GM12878 (cell line): Measurements from ENCODE around the gene CCR7. TPM values are rescaled to one million over a fixed set of nuclear protein-coding genes. Genes with fewer than 3 reads are reported as not detected.

Experiments
- ATAC-seq: fragments of 200-7000 bp; cut with Tn5 transposase; 3 replicates; pipeline ENCODE4 v1.9.1; 2020; ENCODE audit warnings: mild to moderate bottlenecking, moderate library complexity
- BruUV-seq: library from RNA; stranded (reverse); fragments of 400-500 nt; replicated peaks from 2 replicates; lab custom pipeline; 2021; lab: Mats Ljungman, UMichigan
- CTCF ChIA-PET: fragments of 300-600 bp; sonication (Branson Sonifier 250); formaldehyde crosslinking; extraction: SDS; loops from one replicate; lab custom pipeline; 2021; ENCODE audit warnings: inconsistent platforms; lab: Yijun Ruan, JAX
- POLR2A ChIA-PET: fragments of 350-600 bp; formaldehyde crosslinking; extraction: SDS; loops from one replicate; lab custom pipeline; 2021; ENCODE audit warnings: inconsistent platforms; lab: Charles Lee
- RAD21 ChIA-PET: fragments of 300-600 bp; sonication (Branson Sonifier 250); formaldehyde crosslinking; loops from one replicate; lab custom pipeline; 2023; ENCODE audit warnings: antibody characterized with exemption; ENCODE audit not compliant: unreplicated experiment; lab: Charles Lee
- SMC1A ChIA-PET: fragments of 300-600 bp; sonication (Branson Sonifier 250); formaldehyde crosslinking; loops from one replicate; lab custom pipeline; 2023; ENCODE audit not compliant: unreplicated experiment, uncharacterized antibody; lab: Charles Lee
- DNase-seq: peaks from one replicate; pipeline ENCODE4 v3.0.0-alpha.2; 2011; ENCODE audit warnings: low read depth, low spot score
- FAIRE-seq: peaks from 3 replicates; lab custom pipeline; 2011; peaks lifted over from hg19 to GRCh38; lab: Jason Lieb, UNC
- H2AFZ ChIP-seq: 2 replicates; pipeline ENCODE4 v1.6.0; 2011; ENCODE audit warnings: low read depth, low read length, control low read depth; ENCODE audit not compliant: control insufficient read depth
- H3K27ac ChIP-seq: 2 replicates; pipeline ENCODE4 v1.5.1; 2011; ENCODE audit warnings: control low read depth; ENCODE audit not compliant: control insufficient read depth, insufficient read depth
- H3K27me3 ChIP-seq, 2 experiments: replicated peaks in 1 of 2; 2 replicates each; pipeline versions ENCODE4 v1.6.0 to v1.6.1; 2011; ENCODE audit warnings: low read length in 1 of 2; ENCODE audit not compliant: control insufficient read depth in 2 of 2, insufficient read depth in 2 of 2
- H3K36me3 ChIP-seq, 2 experiments: 2 replicates each; pipeline ENCODE4 v1.5.1; 2011; ENCODE audit warnings: low read length in 1 of 2; ENCODE audit not compliant: control insufficient read depth in 2 of 2, insufficient read depth in 2 of 2
- H3K4me1 ChIP-seq: 2 replicates; pipeline ENCODE4 v1.6.1; 2011; ENCODE audit warnings: mild to moderate bottlenecking, low read length, moderate library complexity, mixed read lengths; ENCODE audit not compliant: control insufficient read depth, insufficient read depth
- H3K4me2 ChIP-seq: 2 replicates; pipeline ENCODE4 v1.6.0; 2011; ENCODE audit warnings: control low read depth; ENCODE audit not compliant: control insufficient read depth, insufficient read depth
- H3K4me3 ChIP-seq: fragments of 200-600 bp; sonication (generic); 2 replicates; pipeline ENCODE4 v1.5.1; 2016
- H3K79me2 ChIP-seq: 2 replicates; pipeline ENCODE4 v1.6.0; 2011; ENCODE audit warnings: low read length; ENCODE audit not compliant: control insufficient read depth, insufficient read depth
- H3K9ac ChIP-seq: 2 replicates; pipeline ENCODE4 v1.8.0; 2011; ENCODE audit warnings: low read length, control low read depth, mixed read lengths; ENCODE audit not compliant: control insufficient read depth, insufficient read depth
- H3K9me3 ChIP-seq: replicated peaks from 3 replicates; pipeline ENCODE4 v1.5.1; 2011; ENCODE audit warnings: mild to moderate bottlenecking, low read length; ENCODE audit not compliant: control insufficient read depth, insufficient read depth
- H4K20me1 ChIP-seq: 2 replicates; pipeline ENCODE4 v1.6.0; 2011; ENCODE audit not compliant: control insufficient read depth, insufficient read depth
- BCL11A ChIP-seq: IDR thresholded peaks from 2 replicates; pipeline ENCODE4 v1.6.1; 2011; ENCODE audit warnings: low read depth, low read length
- CHD4 ChIP-seq: fragments of 200-600 bp; sonication (generic); IDR thresholded peaks from 2 replicates; pipeline ENCODE4 v1.6.1; 2016; ENCODE audit warnings: mild to moderate bottlenecking
- HCFC1 ChIP-seq: fragments of 150-350 bp; IDR thresholded peaks from 2 replicates; pipeline ENCODE4 v1.6.1; 2014; ENCODE audit warnings: low read length
- IKZF1 ChIP-seq: fragments of 450-650 bp; conservative IDR thresholded peaks from 2 replicates; pipeline ENCODE4 v1.6.1; 2017; ENCODE audit warnings: antibody characterized with exemption, mild to moderate bottlenecking
- KAT2A ChIP-seq: conservative IDR thresholded peaks from 2 replicates; pipeline ENCODE4 v1.6.1; 2011; ENCODE audit warnings: low read depth, low read length; ENCODE audit not compliant: control insufficient read depth
- KLF5 ChIP-seq: fragments of 450-650 bp; IDR thresholded peaks from 2 replicates; pipeline ENCODE4 v1.6.1; 2014; ENCODE audit warnings: mild to moderate bottlenecking; ENCODE audit not compliant: partially characterized antibody
- MTA2 ChIP-seq: fragments of 450-650 bp; IDR thresholded peaks from 2 replicates; pipeline ENCODE4 v1.6.1; 2016; ENCODE audit warnings: low read depth, mild to moderate bottlenecking, moderate library complexity
- NFIC ChIP-seq: IDR thresholded peaks from 2 replicates; pipeline ENCODE4 v1.6.1; 2012; ENCODE audit warnings: low read depth, mild to moderate bottlenecking, inconsistent platforms, low read length, moderate library complexity
- NFXL1 ChIP-seq: fragments of 450-650 bp; IDR thresholded peaks from 2 replicates; pipeline ENCODE4 v1.6.1; 2017; ENCODE audit warnings: antibody characterized with exemption, mild to moderate bottlenecking, borderline replicate concordance
- NFYB ChIP-seq: IDR thresholded peaks from 2 replicates; pipeline ENCODE4 v1.6.1; 2011; ENCODE audit warnings: low read depth, mild to moderate bottlenecking, low read length, improper control_type of control experiment, moderate library complexity; ENCODE audit not compliant: insufficient read depth
- NR2C2 ChIP-seq: IDR thresholded peaks from 2 replicates; pipeline ENCODE4 v1.6.1; 2011; ENCODE audit warnings: borderline replicate concordance, low read depth; ENCODE audit not compliant: control insufficient read depth, insufficient read length
- RBBP5 ChIP-seq: fragments of 200-600 bp; sonication (generic); conservative IDR thresholded peaks from 2 replicates; pipeline ENCODE4 v1.6.1; 2016
- RELB ChIP-seq: fragments of 450-650 bp; IDR thresholded peaks from 2 replicates; pipeline ENCODE4 v1.6.1; 2017; ENCODE audit warnings: low read depth, mild to moderate bottlenecking, moderate library complexity
- RUNX3 ChIP-seq: IDR thresholded peaks from 2 replicates; pipeline ENCODE4 v1.6.1; 2012; ENCODE audit warnings: low read length, inconsistent platforms
- SRF ChIP-seq, 2 experiments: IDR thresholded peaks; 2 replicates each; pipeline ENCODE4 v1.6.1; 2011; ENCODE audit warnings: low read depth in 2 of 2, low read length in 2 of 2, mild to moderate bottlenecking in 1 of 2, moderate library complexity in 1 of 2
- SUZ12 ChIP-seq: fragments of 200-600 bp; sonication (generic); IDR thresholded peaks from one replicate; pipeline ENCODE4 v1.6.1; 2018; ENCODE audit warnings: antibody characterized with exemption, mild to moderate bottlenecking; ENCODE audit not compliant: unreplicated experiment
- YBX1 ChIP-seq: fragments of 450-650 bp; IDR thresholded peaks from 2 replicates; pipeline ENCODE4 v1.6.1; 2016; ENCODE audit warnings: antibody characterized with exemption
- YY1 ChIP-seq: IDR thresholded peaks from 2 replicates; pipeline ENCODE4 v1.6.1; 2011; ENCODE audit warnings: low read depth, mild to moderate bottlenecking, low read length
- ZNF24 ChIP-seq: fragments of 450-650 bp; IDR thresholded peaks from 2 replicates; pipeline ENCODE4 v1.6.1; 2017; ENCODE audit warnings: antibody characterized with exemption, mild to moderate bottlenecking
- ZNF687 ChIP-seq: fragments of 450-650 bp; IDR thresholded peaks from 2 replicates; pipeline ENCODE4 v1.6.1; 2017; ENCODE audit warnings: mild to moderate bottlenecking, moderate library complexity
- WGBS: methylation state at CpG from one replicate; pipeline ENCODE4 v1.1.6; 2016; ENCODE audit warnings: low lambda C conversion rate; ENCODE audit not compliant: insufficient replicate concordance, insufficient coverage; ENCODE audit errors: missing lambda C conversion rate; 5-methylcytosine and 5-hydroxymethylcytosine counted together
- in situ Hi-C: fragments of 300-500 bp; cut with MboI; formaldehyde crosslinking; loops from 9 replicates; pipeline ENCODE4 v1.14.3; 2018; ENCODE audit warnings: mixed read lengths
- intact Hi-C: fragments of 100-400 bp; cut with micrococcal nuclease; formaldehyde crosslinking; loops from one replicate; pipeline ENCODE4 v1.14.2; 2022; ENCODE audit not compliant: unreplicated experiment
- polyA plus RNA-seq, 11 experiments: library from polyadenylated mRNA; depleted of rRNA in 4 of 11; unstranded in 6 of 11; stranded (reverse) in 5 of 11; fragments of >200 nt; fragmentation: Nextera tagmentation in 4 of 11; fragmentation: Illumina TruSeq in 1 of 11; extraction: Ambion mirVana in 4 of 11; extraction: Trizol in 1 of 11; gene quantifications; 1 replicate in 1 of 11; 2 replicates in 10 of 11; pipeline versions ENCODE4 v1.2.1 to v1.2.3, GENCODE V29; 2011 to 2016; ENCODE audit warnings: inconsistent platforms in 2 of 11, missing spikeins in 2 of 11, low read depth in 1 of 11
- total RNA-seq, 4 experiments: library from RNA; depleted of rRNA in 3 of 4; stranded (reverse); fragments of >200 nt in 3 of 4; fragmentation: Illumina TruSeq in 1 of 4; extraction: Trizol in 1 of 4; gene quantifications; 2 replicates each; pipeline versions ENCODE4 v1.2.1 to v1.2.3, GENCODE V29; 2013 to 2021

The CCR7 gene
- total and polyA plus RNA-seq, 10 of the 15 experiments (the other 5 are each of a cell fraction or from before 2014, with no cell fraction given), result 131 to 1,171 (median 260) TPM

GRCh38 chr17:40506786-40507185, 58.5 kb downstream of the CCR7 start:
- DNase-seq (no peak), ATAC-seq (no peak), FAIRE-seq (no peak)
- Histone ChIP-seq H4K20me1 (no peaks in the 10 kb centered on the region), H3K9ac (no peak overlapping the region), H3K4me3 (no peak overlapping the region), H3K27me3 (no peaks in the 10 kb centered on the region; a peak in 2 of 4 replicates), H3K9me3 (no peaks in the 10 kb centered on the region), H3K36me3 (no peaks in the 10 kb centered on the region), H3K27ac (no peak overlapping the region), H3K79me2 (no peaks in the 10 kb centered on the region), H2AFZ (no peak overlapping the region), H3K4me1 (no peaks in the 10 kb centered on the region), H3K4me2 (no peak overlapping the region)
- CTCF ChIA-PET, result interaction anchor here (1.2 kb wide), 1 partner anchor 31 kb away, joined by 3 read pairs; no protein-coding TSS in a partner anchor
- intact Hi-C loops, result no loop called here
- no TSS peak for BruUV-seq
- RAD21 ChIA-PET, result no interaction called here
- TF ChIP-seq NFYB (no peak), IKZF1 (no peak), SRF (IDR thresholded peaks at IDR 0.05; ENCODE audit: low read depth in 2 of 2, low read length in 2 of 2) (no peak), RUNX3 (no peak), BCL11A (no peak), NR2C2 (no peak), NFIC (no peak), RBBP5 (no peak), ZNF24 (no peak), CHD4 (no peak), MTA2 (no peak), KAT2A (no peak), NFXL1 (no peak), ZNF687 (no peak), HCFC1 (no peak), RELB (no peak), SUZ12 (no peak), YBX1 (no peak), YY1 (no peak), KLF5 (no peak)
- in situ Hi-C loops, result no loop called here
- POLR2A ChIA-PET, result interaction anchor here (0.6 kb wide), 1 partner anchor 316 kb away, joined by 3 read pairs; no protein-coding TSS in a partner anchor
- WGBS, result 65% methylated on average over 5 of the region's 5 CpGs
- SMC1A ChIA-PET, result interaction anchor here (1.2 to 1.7 kb wide), 3 partner anchors 9 to 26 kb away, joined by 4 to 6 read pairs (median 5); no protein-coding TSS in a partner anchor
